Ascending aorta (tissue), 2 donors: Measurements from ENCODE around the gene E2F7. TPM values are rescaled to one million over a fixed set of nuclear protein-coding genes. Genes with fewer than 3 reads are reported as not detected.
"Not testable (repeated sequence)": the region's sequence is repeated elsewhere in the genome, so short reads cannot be mapped to it uniquely, and the experiment has no call there.

Experiments
- DNase-seq, 2 donors: peaks; one replicate each; pipeline ENCODE4 v3.0.0-alpha.2; 2019; ENCODE audit warnings: low spot score in 2 of 2
- H3K27ac ChIP-seq, 2 donors: fragments of 200-600 bp; sonication (generic); one replicate each; pipeline ENCODE4 v1.5.1; 2016 to 2017; ENCODE audit warnings: mild to moderate bottlenecking in 1 of 2
- H3K27me3 ChIP-seq: fragments of 200-600 bp; sonication (generic); one replicate; pipeline ENCODE4 v1.5.1; 2017
- H3K36me3 ChIP-seq, 2 donors: fragments of 200-600 bp; sonication (generic); one replicate each; pipeline ENCODE4 v1.5.1; 2016
- H3K4me1 ChIP-seq, 2 donors: fragments of 200-600 bp; sonication (generic); one replicate each; pipeline ENCODE4 v1.5.1; 2016 to 2017; ENCODE audit warnings: mild to moderate bottlenecking in 1 of 2
- H3K4me3 ChIP-seq, 2 donors: fragments of 200-600 bp; sonication (generic); one replicate each; pipeline ENCODE4 v1.5.1; 2016 to 2017; ENCODE audit warnings: mild to moderate bottlenecking in 1 of 2
- H3K9me3 ChIP-seq, 2 donors: fragments of 200-600 bp; sonication (generic); one replicate each; pipeline ENCODE4 v1.5.1; 2016
- intact Hi-C: fragments of 100-400 bp; cut with DNase I; formaldehyde crosslinking; loops from one replicate; pipeline ENCODE4 v1.15.1; 2023
- total RNA-seq: library from RNA; depleted of rRNA; stranded (reverse); fragments of >200 nt; gene quantifications from one replicate; pipeline ENCODE4 v1.1.0, GENCODE V29; 2016
- TF ChIP-seq, protein P1 (sequence below), 3 experiments: fragments of 200-600 bp in 2 of 3; fragments of 450-650 bp in 1 of 3; sonication (generic) in 2 of 3; IDR thresholded peaks; one replicate each; pipeline ENCODE4 v1.5.1; 2016 to 2019; ENCODE audit warnings: antibody characterized with exemption in 3 of 3, mild to moderate bottlenecking in 1 of 3, moderate library complexity in 1 of 3

E2F7 gene
- total RNA-seq, 1 donor from 2014 or later: not detected

DNA sequence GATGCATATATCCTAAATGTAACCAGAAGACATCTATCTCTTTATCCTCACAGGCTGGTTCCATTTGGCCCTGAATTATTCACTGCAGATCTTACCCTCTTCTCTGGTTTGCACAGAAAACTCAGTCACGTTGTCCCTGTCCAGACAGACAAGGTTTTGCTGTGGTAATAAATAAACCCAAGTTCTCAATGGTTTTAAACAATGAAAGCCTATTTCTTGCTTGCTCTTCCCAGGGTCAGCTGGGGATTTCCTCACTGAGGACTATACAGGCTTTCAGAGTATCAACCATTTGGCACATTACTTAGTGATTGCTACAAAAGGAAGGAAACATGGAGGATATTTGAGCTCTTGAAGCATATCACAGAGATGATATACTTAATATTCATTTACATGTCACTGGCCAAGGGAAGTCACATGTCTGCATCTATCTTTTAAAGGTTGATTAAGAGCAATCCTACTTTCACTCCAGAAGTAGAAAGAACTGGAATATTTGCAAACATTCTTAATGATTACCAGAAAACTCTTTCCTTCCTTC lies 24.4 kb upstream of the E2F7 start:
- H3K9me3 ChIP-seq: no peaks in the 10 kb centered on the region
- no peak for DNase-seq
- H3K4me1 ChIP-seq: no peaks in the 10 kb centered on the region
- H3K36me3 ChIP-seq: no peaks in the 10 kb centered on the region
- TF ChIP-seq, protein P1, sequence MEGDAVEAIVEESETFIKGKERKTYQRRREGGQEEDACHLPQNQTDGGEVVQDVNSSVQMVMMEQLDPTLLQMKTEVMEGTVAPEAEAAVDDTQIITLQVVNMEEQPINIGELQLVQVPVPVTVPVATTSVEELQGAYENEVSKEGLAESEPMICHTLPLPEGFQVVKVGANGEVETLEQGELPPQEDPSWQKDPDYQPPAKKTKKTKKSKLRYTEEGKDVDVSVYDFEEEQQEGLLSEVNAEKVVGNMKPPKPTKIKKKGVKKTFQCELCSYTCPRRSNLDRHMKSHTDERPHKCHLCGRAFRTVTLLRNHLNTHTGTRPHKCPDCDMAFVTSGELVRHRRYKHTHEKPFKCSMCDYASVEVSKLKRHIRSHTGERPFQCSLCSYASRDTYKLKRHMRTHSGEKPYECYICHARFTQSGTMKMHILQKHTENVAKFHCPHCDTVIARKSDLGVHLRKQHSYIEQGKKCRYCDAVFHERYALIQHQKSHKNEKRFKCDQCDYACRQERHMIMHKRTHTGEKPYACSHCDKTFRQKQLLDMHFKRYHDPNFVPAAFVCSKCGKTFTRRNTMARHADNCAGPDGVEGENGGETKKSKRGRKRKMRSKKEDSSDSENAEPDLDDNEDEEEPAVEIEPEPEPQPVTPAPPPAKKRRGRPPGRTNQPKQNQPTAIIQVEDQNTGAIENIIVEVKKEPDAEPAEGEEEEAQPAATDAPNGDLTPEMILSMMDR (IDR thresholded peaks at IDR 0.05): no peak
- no peak overlapping the region for H3K4me3 ChIP-seq
- H3K27ac ChIP-seq: no peak overlapping the region
- intact Hi-C loops: no loop called here
- H3K27me3 ChIP-seq: no peaks in the 10 kb centered on the region

DNA sequence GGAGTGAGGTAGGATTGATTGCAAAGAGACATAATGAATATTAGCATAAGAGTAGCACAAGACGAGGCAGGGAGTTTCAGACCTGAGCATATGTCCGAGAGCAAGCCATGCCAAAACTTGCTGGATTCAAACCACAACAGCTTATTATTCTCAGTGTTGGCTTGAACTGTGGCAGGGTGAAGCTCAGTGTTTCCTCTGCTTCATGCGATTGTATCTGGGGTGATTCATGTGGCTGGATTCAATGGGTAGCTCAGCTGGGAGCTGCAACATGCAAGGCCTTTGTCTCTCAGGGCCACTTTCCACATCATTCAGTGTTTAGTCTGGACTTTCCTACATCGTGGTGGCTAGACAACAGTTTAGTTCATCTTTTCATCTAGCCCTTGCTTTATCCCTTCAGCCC lies 22.1 kb upstream of the E2F7 start:
- TF ChIP-seq, protein P1 (IDR thresholded peaks at IDR 0.05): no peak
- intact Hi-C loops: no loop called here
- H3K4me3 ChIP-seq: no peak overlapping the region
- no peaks in the 10 kb centered on the region for H3K27me3 ChIP-seq
- no peaks in the 10 kb centered on the region for H3K4me1 ChIP-seq
- no peaks in the 10 kb centered on the region for H3K9me3 ChIP-seq
- no peak overlapping the region for H3K27ac ChIP-seq
- DNase-seq: no peak
- no peaks in the 10 kb centered on the region for H3K36me3 ChIP-seq

- Histone ChIP-seq H3K27ac (no peak overlapping the region), H3K4me3 (no peak overlapping the region), H3K9me3 (no peaks in the 10 kb centered on the region), H3K27me3 (no peaks in the 10 kb centered on the region), H3K36me3 (no peaks in the 10 kb centered on the region), H3K4me1 (no peaks in the 10 kb centered on the region)
- intact Hi-C loops: no loop called here
- DNase-seq: no peak
- TF ChIP-seq, protein P1 (IDR thresholded peaks at IDR 0.05): no peak
Observed at GRCh38 chr12:77082021-77082420, 16.7 kb upstream of the E2F7 start.

GRCh38 chr12:77079631-77080030 lies 14.3 kb upstream of the E2F7 start:
- intact Hi-C loops: no loop called here
- no peak overlapping the region for H3K4me3 ChIP-seq
- no peak for DNase-seq
- no peak overlapping the region for H3K27ac ChIP-seq
- H3K4me1 ChIP-seq: no peaks in the 10 kb centered on the region
- no peaks in the 10 kb centered on the region for H3K9me3 ChIP-seq
- no peaks in the 10 kb centered on the region for H3K36me3 ChIP-seq
- no peaks in the 10 kb centered on the region for H3K27me3 ChIP-seq
- TF ChIP-seq, protein P1 (IDR thresholded peaks at IDR 0.05): no peak

GRCh38 chr12:77078231-77078630 lies 12.9 kb upstream of the E2F7 start:
- no peak overlapping the region for H3K4me3 ChIP-seq
- H3K27ac ChIP-seq: no peak overlapping the region
- no peaks in the 10 kb centered on the region for H3K4me1 ChIP-seq
- no peaks in the 10 kb centered on the region for H3K27me3 ChIP-seq
- no peak for DNase-seq
- TF ChIP-seq, protein P1 (IDR thresholded peaks at IDR 0.05): no peak
- intact Hi-C loops: no loop called here
- H3K9me3 ChIP-seq: no peaks in the 10 kb centered on the region
- no peaks in the 10 kb centered on the region for H3K36me3 ChIP-seq

- TF ChIP-seq, protein P1 (IDR thresholded peaks at IDR 0.05): no peak
- intact Hi-C loops: no loop called here
- no peaks in the 10 kb centered on the region for H3K9me3 ChIP-seq
- H3K4me1 ChIP-seq: no peaks in the 10 kb centered on the region
- H3K27me3 ChIP-seq: no peaks in the 10 kb centered on the region
- no peak overlapping the region for H3K4me3 ChIP-seq
- no peak for DNase-seq
- no peaks in the 10 kb centered on the region for H3K36me3 ChIP-seq
- no peak overlapping the region for H3K27ac ChIP-seq
Observed at GRCh38 chr12:77076886-77077285, 11.5 kb upstream of the E2F7 start.

DNA sequence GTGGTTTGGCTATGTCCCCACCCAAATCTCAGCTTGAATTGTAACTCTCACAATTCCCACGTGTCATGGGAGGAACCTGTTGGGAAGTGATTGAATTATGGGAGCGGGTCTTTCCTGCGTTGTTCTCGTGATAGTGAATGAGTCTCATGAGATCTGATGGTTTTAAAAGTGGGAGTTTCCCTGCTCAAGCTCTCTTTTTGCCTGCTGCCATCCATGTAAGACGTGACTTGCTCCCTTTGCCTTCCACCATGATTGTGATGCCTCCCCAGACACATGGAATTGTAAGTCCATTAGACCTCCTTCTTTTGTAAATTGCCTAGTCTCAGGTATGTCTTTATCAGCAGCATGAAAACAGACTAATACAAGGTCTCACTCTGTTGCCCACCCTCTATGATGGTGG lies 8.5 kb upstream of the E2F7 start:
- H3K4me3 ChIP-seq, H3K4me1 ChIP-seq, H3K27me3 ChIP-seq, H3K27ac ChIP-seq, intact Hi-C loops, H3K9me3 ChIP-seq, H3K36me3 ChIP-seq, DNase-seq: not testable (repeated sequence)
